Measurements from ENCODE around the gene PRR11. TPM values are rescaled to one million over a fixed set of nuclear protein-coding genes. Genes with fewer than 3 reads are reported as not detected.

PRR11 gene
- total RNA-seq, 3 donors from 2014 or later (not counting 1 experiment from before 2014, with no cell fraction given), result 2.0 to 4.0 (median 2.9) TPM

- H3K4me1 Mint-ChIP-seq, result peaks cover 5% of the 10 kb centered on the region in 2 donors
- no peaks in the 10 kb centered on the region for H3K9me3 Mint-ChIP-seq
- no peak overlapping the region for H3K4me3 Mint-ChIP-seq
- H3K4me3 ChIP-seq (ENCODE audit: low read length), result no peak overlapping the region
- no peak for ATAC-seq
- H3K27ac ChIP-seq (ENCODE audit: low read length), result no peak overlapping the region
- no peaks in the 10 kb centered on the region for H3K27me3 ChIP-seq (ENCODE audit: control insufficient read depth, insufficient read depth, low read length)
- no peaks in the 10 kb centered on the region for H3K9me3 ChIP-seq (ENCODE audit: control insufficient read depth, insufficient read depth, low read length)
- DNase-seq, result no peak
- intact Hi-C loops (cut with micrococcal nuclease), result no loop called here
- H3K36me3 Mint-ChIP-seq, result no peaks in the 10 kb centered on the region
- no peak overlapping the region for H3K27ac Mint-ChIP-seq
- no peak for TF ChIP-seq CTCF (IDR thresholded peaks at IDR 0.05)
- no peaks in the 10 kb centered on the region for H3K4me1 ChIP-seq (ENCODE audit: control insufficient read depth, insufficient read depth, low read length)
- H3K36me3 ChIP-seq (ENCODE audit: control insufficient read depth, insufficient read depth, low read length), result no peaks in the 10 kb centered on the region
- no peaks in the 10 kb centered on the region for H3K27me3 Mint-ChIP-seq (ENCODE audit: low read depth in 2 of 2)
- 71% methylated on average over 2 of the region's 2 CpGs for WGBS (ENCODE audit: insufficient coverage)
Measured at GRCh38 chr17:59167571-59168001, 12.0 kb downstream of the PRR11 start.

GRCh38 chr17:59172436-59173004, 17.0 kb downstream of the PRR11 start:
- DNase-seq (no peak), ATAC-seq (no peak)
- no peak for TF ChIP-seq CTCF (IDR thresholded peaks at IDR 0.05)
- Histone ChIP-seq H3K4me1 (ENCODE audit: control insufficient read depth, insufficient read depth, low read length) (no peaks in the 10 kb centered on the region), H3K9me3 (ENCODE audit: control insufficient read depth, insufficient read depth, low read length) (no peaks in the 10 kb centered on the region), H3K27ac (ENCODE audit: low read length) (no peak overlapping the region), H3K4me3 (ENCODE audit: low read length) (no peak overlapping the region), H3K36me3 (ENCODE audit: control insufficient read depth, insufficient read depth, low read length) (no peaks in the 10 kb centered on the region), H3K27me3 (ENCODE audit: control insufficient read depth, insufficient read depth, low read length) (no peaks in the 10 kb centered on the region)
- intact Hi-C loops (cut with micrococcal nuclease), result no loop called here
- Mint-ChIP-seq H3K4me1 (peaks cover 5% of the 10 kb centered on the region in 2 donors), H3K36me3 (no peaks in the 10 kb centered on the region), H3K4me3 (no peak overlapping the region), H3K27me3 (ENCODE audit: low read depth in 2 of 2) (no peaks in the 10 kb centered on the region), H3K27ac (no peak overlapping the region), H3K9me3 (no peaks in the 10 kb centered on the region)
- 99% methylated on average over 33 of the region's 33 CpGs for WGBS (ENCODE audit: insufficient coverage)

DNA sequence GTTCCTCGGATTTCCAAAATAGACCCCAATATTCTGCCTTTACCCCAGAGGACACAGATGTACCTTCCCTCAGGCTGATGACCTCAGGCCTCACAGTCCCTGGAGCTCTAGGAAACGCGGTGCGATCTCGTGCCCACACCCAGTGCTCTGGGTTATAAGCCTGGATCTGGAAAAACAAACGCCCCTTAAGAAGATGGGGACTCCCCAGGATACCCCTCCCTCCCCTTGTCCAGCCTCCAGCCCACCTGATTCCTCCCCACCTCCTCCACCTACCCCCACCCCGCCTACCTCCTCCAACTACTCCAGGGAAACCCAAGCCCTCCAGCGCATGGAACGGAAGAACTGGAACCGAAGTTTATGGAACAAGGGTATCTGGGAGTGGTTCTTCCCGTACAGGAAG, 19.1 kb downstream of the PRR11 start:
- H3K4me3 ChIP-seq (ENCODE audit: low read length), result no peak overlapping the region
- no peaks in the 10 kb centered on the region for H3K36me3 ChIP-seq (ENCODE audit: control insufficient read depth, insufficient read depth, low read length)
- TF ChIP-seq CTCF (IDR thresholded peaks at IDR 0.05), result no peak
- 97% methylated on average over 10 of the region's 11 CpGs for WGBS (ENCODE audit: insufficient coverage)
- no peaks in the 10 kb centered on the region for H3K9me3 Mint-ChIP-seq
- no peak overlapping the region for H3K27ac Mint-ChIP-seq
- ATAC-seq (no peak), DNase-seq (no peak)
- H3K27me3 Mint-ChIP-seq (ENCODE audit: low read depth in 2 of 2), result no peaks in the 10 kb centered on the region
- no peaks in the 10 kb centered on the region for H3K9me3 ChIP-seq (ENCODE audit: control insufficient read depth, insufficient read depth, low read length)
- H3K27me3 ChIP-seq (ENCODE audit: control insufficient read depth, insufficient read depth, low read length), result no peaks in the 10 kb centered on the region
- no peak overlapping the region for H3K27ac ChIP-seq (ENCODE audit: low read length)
- H3K4me3 Mint-ChIP-seq, result no peak overlapping the region
- H3K36me3 Mint-ChIP-seq, result no peaks in the 10 kb centered on the region
- intact Hi-C loops (cut with micrococcal nuclease), result no loop called here
- no peaks in the 10 kb centered on the region for H3K4me1 ChIP-seq (ENCODE audit: control insufficient read depth, insufficient read depth, low read length)
- peaks cover 5% of the 10 kb centered on the region in 2 donors for H3K4me1 Mint-ChIP-seq

DNA sequence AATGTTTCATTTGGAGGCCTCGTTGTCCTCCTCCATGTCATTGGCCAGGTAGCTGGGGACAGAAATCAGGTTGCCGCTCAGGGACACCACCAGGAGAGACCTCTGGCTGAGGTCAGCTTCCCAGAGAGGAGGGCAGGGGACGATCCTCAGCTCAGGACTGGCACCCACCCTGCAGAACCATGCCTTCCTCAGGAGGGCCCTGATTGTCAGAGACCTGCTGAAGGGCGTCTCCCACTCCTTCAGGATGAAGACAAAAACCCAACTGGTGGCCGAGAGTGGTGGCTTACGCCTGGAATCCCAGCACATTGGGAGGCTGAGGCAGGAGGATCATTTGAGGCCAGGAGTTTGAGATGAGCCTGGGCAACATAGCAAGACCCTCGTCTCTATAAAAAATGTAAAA, 19.5 kb downstream of the PRR11 start:
- Mint-ChIP-seq H3K27ac (no peak overlapping the region), H3K4me3 (no peak overlapping the region), H3K4me1 (peaks cover 5% of the 10 kb centered on the region in 2 donors), H3K27me3 (ENCODE audit: low read depth in 2 of 2) (no peaks in the 10 kb centered on the region), H3K9me3 (no peaks in the 10 kb centered on the region), H3K36me3 (no peaks in the 10 kb centered on the region)
- H3K4me3 ChIP-seq (ENCODE audit: low read length), result no peak overlapping the region
- intact Hi-C loops (cut with micrococcal nuclease), result no loop called here
- H3K27me3 ChIP-seq (ENCODE audit: control insufficient read depth, insufficient read depth, low read length), result no peaks in the 10 kb centered on the region
- no peak overlapping the region for H3K27ac ChIP-seq (ENCODE audit: low read length)
- 97% methylated on average over 7 of the region's 7 CpGs for WGBS (ENCODE audit: insufficient coverage)
- no peaks in the 10 kb centered on the region for H3K36me3 ChIP-seq (ENCODE audit: control insufficient read depth, insufficient read depth, low read length)
- ATAC-seq, result no peak
- no peak for TF ChIP-seq CTCF (IDR thresholded peaks at IDR 0.05)
- H3K4me1 ChIP-seq (ENCODE audit: control insufficient read depth, insufficient read depth, low read length), result no peaks in the 10 kb centered on the region
- no peak for DNase-seq
- no peaks in the 10 kb centered on the region for H3K9me3 ChIP-seq (ENCODE audit: control insufficient read depth, insufficient read depth, low read length)

Data from natural killer cell (primary cell).